Measurements from ENCODE around the gene PSMB11. TPM values are rescaled to one million over a fixed set of nuclear protein-coding genes. Genes with fewer than 3 reads are reported as not detected.

The PSMB11 gene
- total RNA-seq, 1 experiment from 2014 or later, result not detected

GRCh38 chr14:23057757-23058653 is 16.0 kb downstream of the PSMB11 start:
- Histone ChIP-seq H3K9me2 (ENCODE audit: insufficient read depth) (no peaks in the 10 kb centered on the region), H4K20me1 (ENCODE audit: insufficient read depth) (no peaks in the 10 kb centered on the region), H3K4me1 (ENCODE audit: control insufficient read depth in 1 of 2, insufficient read depth in 2 of 2, low read length in 2 of 2) (peaks cover 24 to 44% of the 10 kb centered on the region in 2 experiments), H3K4me3 (replicated peaks in 1 of 2; ENCODE audit: low read depth in 1 of 2, low read length in 2 of 2) (peak overlapping the region; percentile 59 to 61), H3K27me3 (ENCODE audit: insufficient read depth, low read length) (no peaks in the 10 kb centered on the region), H3K79me2 (ENCODE audit: insufficient read depth, low read length) (peaks cover 7% of the 10 kb centered on the region; the same call in 1 of the 2 replicates), H3K9ac (ENCODE audit: low read length) (peak overlapping the region; percentile 63), H3K27ac (ENCODE audit: low read depth, low read length) (peak overlapping the region; percentile 84), H2AFZ (ENCODE audit: low read depth, low read length, poor library complexity, severe bottlenecking) (no peak overlapping the region), H3K4me2 (ENCODE audit: low read length) (peak overlapping the region; percentile 95), H3K9me3 (ENCODE audit: control insufficient read depth in 1 of 2, insufficient read depth in 1 of 2, low read depth in 1 of 2, low read length in 2 of 2) (no peaks in the 10 kb centered on the region), H3K36me3 (ENCODE audit: control insufficient read depth in 1 of 2, insufficient read depth in 2 of 2, low read length in 2 of 2) (peaks cover 24 to 27% of the 10 kb centered on the region in 2 experiments; a peak in 3 of 4 replicates)
- no TSS peak for BruUV-seq (replicated peaks)
- ChIA-PET CTCF (interaction anchor here (0.5 to 9.9 kb wide), 29 partner anchors 9 to 498 kb away, joined by 3 to 175 read pairs (median 4); partner anchors contain the start of genes ACIN1, AJUBA, C14orf119 and LRP10), POLR2A (interaction anchor here (0.9 to 1.7 kb wide), 7 partner anchors 8 to 81 kb away, joined by 3 to 10 read pairs (median 5); no protein-coding TSS in a partner anchor), RAD21 (ENCODE audit: low non-redundant PET in 1 of 2, low total read pairs in 2 of 2, uncharacterized antibody in 2 of 2, unreplicated experiment in 2 of 2) (interaction anchor here (1.0 to 1.3 kb wide), 6 partner anchors 11 to 86 kb away, joined by 3 to 12 read pairs (median 6); partner anchors contain the start of gene AJUBA (in 1 of the 2))
- TF ChIP-seq RAD21 (IDR thresholded peaks at IDR 0.05; ENCODE audit: low read depth) (peak; percentile 87), MAX (IDR thresholded peaks at IDR 0.05) (peak; percentile 40), EGR1 (IDR thresholded peaks at IDR 0.05; ENCODE audit: low read depth) (no peak), POLR2AphosphoS5 (IDR thresholded peaks at IDR 0.05; ENCODE audit: low read depth, low read length) (peak; percentile 59), CTCF (IDR thresholded peaks at IDR 0.05 in 2 of 3, conservative IDR thresholded peaks at IDR 0.05 in 1 of 3; ENCODE audit: borderline replicate concordance in 1 of 3, insufficient read depth in 1 of 3, low read depth in 2 of 3, low read length in 2 of 3) (peak; percentile 83 to 95 (median 92)), POLR2A (IDR thresholded peaks at IDR 0.05; ENCODE audit: borderline replicate concordance, extremely low read depth, insufficient read depth, insufficient read length) (no peak), TCF7L2 (IDR thresholded peaks at IDR 0.05; ENCODE audit: borderline replicate concordance, extremely low read depth, insufficient read depth, insufficient read length) (no peak), YY1 (IDR thresholded peaks at IDR 0.05; ENCODE audit: extremely low read depth, insufficient replicate concordance, low read depth, low read length) (peak; percentile 37), SIN3A (IDR thresholded peaks at IDR 0.05; ENCODE audit: low read depth) (no peak), ZFX (IDR thresholded peaks at IDR 0.05) (peak; percentile 43; the same call in 1 of the 2 replicates)
- ATAC-seq (peak; percentile 73), DNase-seq (ENCODE audit: low read depth, low spot score) (peak; percentile 79)
- intact Hi-C loops (cut with micrococcal nuclease), result loop anchor here (1.0 to 5.0 kb wide), 4 partner anchors 51 to 501 kb away; no protein-coding TSS in a partner anchor
